Measurements from ENCODE around the gene PPP1R9A. TPM values are rescaled to one million over a fixed set of nuclear protein-coding genes. Genes with fewer than 3 reads are reported as not detected.
A peak's percentile ranks its signal among the peaks of the same experiment; 100 is the strongest.

The PPP1R9A gene
- total RNA-seq, 2 donors from 2014 or later, result 22.5 to 27.7 TPM

- no peak for DNase-seq
- ATAC-seq, result no peak
- intact Hi-C loops (cut with DNase I), result no loop called here
Measured at GRCh38 chr7:95321720-95322119, 414.3 kb downstream of the PPP1R9A start.

- intact Hi-C loops (cut with DNase I), result no loop called here
- ATAC-seq (no peak), DNase-seq (no peak)
Measured at GRCh38 chr7:95322396-95322795, 415.0 kb downstream of the PPP1R9A start.

DNA sequence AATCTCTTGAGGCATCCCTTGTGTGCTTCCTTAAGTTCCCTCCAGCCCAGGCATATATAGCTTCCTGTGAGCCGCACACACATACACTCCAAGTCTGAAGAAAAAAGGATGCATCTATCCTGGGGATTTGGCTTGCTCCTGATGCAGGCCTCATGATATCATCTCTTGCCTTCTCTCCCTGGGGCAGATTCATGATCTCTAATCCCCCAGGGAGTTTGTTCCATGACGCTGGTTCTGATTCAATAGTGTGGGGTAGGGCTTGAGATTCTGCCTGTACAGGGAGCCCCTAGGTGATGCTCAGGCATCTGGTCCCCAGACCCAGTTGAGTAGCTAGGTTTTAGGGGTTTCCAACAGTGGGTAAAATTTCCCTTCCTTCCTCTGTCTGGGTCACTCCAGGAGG lies 415.5 kb downstream of the PPP1R9A start:
- ATAC-seq (no peak), DNase-seq (no peak)
- intact Hi-C loops (cut with DNase I), result no loop called here

DNA sequence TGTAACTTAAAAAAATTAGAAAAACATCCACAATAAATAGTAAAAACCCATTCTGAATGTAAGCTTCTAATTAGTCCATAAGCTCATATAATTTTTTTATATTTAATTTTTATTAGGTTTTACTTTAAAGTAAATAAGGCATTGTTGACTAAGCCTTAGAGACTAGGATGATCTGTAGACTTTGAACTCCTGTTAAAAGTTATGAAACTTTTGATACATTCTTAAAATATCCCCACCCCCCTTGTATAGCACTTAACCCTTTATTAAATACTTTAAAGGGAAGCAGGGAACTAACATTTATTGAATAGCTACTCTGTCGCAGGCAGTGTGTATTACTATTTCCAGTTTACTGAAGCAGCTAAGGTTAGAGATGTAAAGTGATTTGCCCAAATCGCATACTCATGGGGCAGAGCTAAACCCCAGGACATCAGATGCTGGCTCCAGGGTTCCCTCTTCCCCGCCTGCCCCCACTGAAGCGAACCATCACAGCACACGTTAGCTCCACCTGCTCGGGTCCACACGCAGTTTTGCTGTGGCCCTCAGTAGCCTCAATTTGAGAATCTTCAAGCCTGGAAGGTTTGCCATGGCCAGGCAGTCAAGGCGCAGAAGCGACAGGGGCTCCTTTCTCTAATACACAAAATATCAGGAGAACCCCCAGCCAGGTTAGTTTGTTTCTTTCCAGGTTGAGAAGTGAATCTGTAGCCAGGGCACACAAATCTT lies 416.2 kb downstream of the PPP1R9A start:
- ATAC-seq (no peak), DNase-seq (no peak)
- intact Hi-C loops (cut with DNase I), result no loop called here

DNA sequence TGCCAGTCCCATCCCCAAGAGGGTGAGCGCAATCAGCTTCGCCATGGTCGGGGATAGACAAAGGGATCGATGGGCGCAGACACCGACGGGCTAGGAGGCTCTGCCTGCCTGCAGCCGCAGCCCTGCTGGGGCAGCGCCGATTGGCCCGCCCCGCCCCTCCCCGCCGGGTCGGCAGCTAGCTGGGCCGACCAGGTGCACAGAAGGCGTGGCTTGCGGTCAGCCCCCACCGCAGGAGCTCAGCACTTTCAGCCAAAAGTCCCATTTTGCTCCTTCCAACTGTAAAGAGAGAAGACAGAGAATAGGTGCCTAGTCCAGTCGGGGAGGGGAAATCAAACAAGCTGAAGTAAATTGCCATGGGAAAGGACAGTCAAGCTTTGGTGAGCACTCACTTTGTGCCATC lies 417.0 kb downstream of the PPP1R9A start, which contains the start of gene PON1:
TSS of gene PON1 (minus strand) at position 102 of the 400 bp plus-strand sequence. CDS start at position 45, 57 bp downstream.
- no peak for DNase-seq
- no peak for ATAC-seq
- intact Hi-C loops (cut with DNase I), result no loop called here

- no peak for DNase-seq
- intact Hi-C loops (cut with DNase I), result no loop called here
- ATAC-seq, result no peak
Measured at GRCh38 chr7:95327356-95327755, 420.0 kb downstream of the PPP1R9A start.

GRCh38 chr7:95330204-95330960 lies 423.0 kb downstream of the PPP1R9A start:
- intact Hi-C loops (cut with DNase I), result no loop called here
- peak in 1 of 2 donors; percentile 33 for ATAC-seq
- no peak for DNase-seq

GRCh38 chr7:95330961-95331337 lies 423.6 kb downstream of the PPP1R9A start:
- intact Hi-C loops (cut with DNase I), result no loop called here
- ATAC-seq (no peak), DNase-seq (no peak)

DNA sequence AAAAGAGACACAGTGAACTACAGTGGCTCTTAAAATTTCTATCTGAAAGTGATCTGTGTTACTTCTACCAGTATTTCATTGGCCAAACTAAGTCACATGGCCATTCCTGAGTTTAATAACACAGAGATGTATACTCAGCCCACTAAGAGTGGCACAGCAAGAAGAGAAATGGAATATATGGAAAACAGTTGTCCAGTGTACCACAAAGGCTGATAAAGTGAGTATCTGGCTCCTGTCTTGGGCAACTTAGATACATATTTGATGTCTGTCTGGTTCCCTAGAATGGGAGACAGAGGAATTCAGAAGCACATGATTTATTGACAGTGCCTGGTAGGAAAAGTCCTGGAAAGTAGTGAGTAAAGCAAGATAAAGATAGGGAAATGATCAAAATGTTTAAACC lies 427.1 kb downstream of the PPP1R9A start:
- no peak for ATAC-seq
- DNase-seq, result no peak
- intact Hi-C loops (cut with DNase I), result no loop called here

- no peak for DNase-seq
- intact Hi-C loops (cut with DNase I), result no loop called here
- ATAC-seq, result no peak
Measured at GRCh38 chr7:95335093-95335492, 427.7 kb downstream of the PPP1R9A start.

GRCh38 chr7:95338832-95339231 lies 431.4 kb downstream of the PPP1R9A start:
- ATAC-seq, result no peak
- DNase-seq, result no peak
- intact Hi-C loops (cut with DNase I), result no loop called here

- intact Hi-C loops (cut with DNase I), result no loop called here
- DNase-seq (no peak), ATAC-seq (no peak)
Measured at GRCh38 chr7:95340491-95340890, 433.1 kb downstream of the PPP1R9A start.

DNA sequence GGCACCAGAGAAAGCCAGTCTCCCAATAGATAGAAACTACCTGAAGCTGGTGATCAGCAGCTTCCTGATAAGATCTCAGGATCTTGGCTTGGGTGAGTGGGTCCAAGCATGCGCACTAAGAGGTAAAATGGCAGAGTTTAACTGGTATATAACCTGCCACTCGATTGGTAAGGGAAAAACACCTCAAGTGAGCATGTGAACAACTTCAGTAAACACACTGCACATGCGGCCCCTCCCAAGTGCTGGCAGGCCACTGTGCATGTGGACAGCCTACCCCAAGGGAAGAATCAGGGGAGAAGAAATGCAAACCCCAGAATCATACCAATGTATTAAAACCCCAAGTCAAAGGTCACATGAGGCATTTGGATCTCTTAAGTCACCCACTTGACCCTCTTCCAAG lies 434.6 kb downstream of the PPP1R9A start:
- DNase-seq (no peak), ATAC-seq (no peak)
- intact Hi-C loops (cut with DNase I), result no loop called here

- intact Hi-C loops (cut with DNase I), result no loop called here
- ATAC-seq (no peak), DNase-seq (no peak)
Measured at GRCh38 chr7:95342642-95343307, 435.4 kb downstream of the PPP1R9A start.
